T1000 (cell line): ENCODE results near the gene PSMG3.

ENCODE experiments used
- DNase-seq: peaks from one replicate; lab custom pipeline; 2025; ENCODE audit warnings: mixed read lengths; lab: John Stamatoyannopoulos, UW

The PSMG3 gene

DNA sequence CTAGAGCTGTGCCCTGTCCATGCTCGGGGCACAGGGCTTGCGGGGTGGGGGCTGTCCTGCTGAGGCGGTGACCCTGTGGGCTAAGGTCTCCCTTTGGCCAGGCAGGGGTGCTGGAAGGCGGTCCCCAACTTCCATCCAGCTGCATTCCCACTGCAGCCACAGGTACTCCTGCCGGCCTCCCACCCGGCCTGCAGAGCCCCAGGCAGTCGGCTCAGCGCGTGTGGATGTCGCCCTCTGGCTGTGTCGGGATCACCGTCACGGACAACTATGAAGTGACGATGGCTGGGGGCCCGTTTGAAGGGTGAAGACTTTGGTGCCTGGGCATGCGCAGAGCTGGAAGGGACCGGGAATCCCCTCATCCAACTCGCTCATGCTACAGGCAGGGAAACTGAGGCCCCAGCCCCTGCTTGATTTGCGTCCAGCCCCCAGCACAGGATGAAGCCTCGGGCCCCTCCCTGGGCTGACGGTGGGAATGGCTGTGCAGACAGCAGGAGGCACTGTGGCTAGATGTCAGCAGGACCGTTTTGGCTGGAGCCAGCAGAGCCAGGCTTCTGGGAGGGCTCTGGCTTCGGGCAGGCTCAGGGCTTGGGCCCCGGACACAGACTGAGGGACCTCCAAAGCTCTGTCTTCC, 11.5 kb downstream of the PSMG3 start:
- DNase-seq: no peak

DNA sequence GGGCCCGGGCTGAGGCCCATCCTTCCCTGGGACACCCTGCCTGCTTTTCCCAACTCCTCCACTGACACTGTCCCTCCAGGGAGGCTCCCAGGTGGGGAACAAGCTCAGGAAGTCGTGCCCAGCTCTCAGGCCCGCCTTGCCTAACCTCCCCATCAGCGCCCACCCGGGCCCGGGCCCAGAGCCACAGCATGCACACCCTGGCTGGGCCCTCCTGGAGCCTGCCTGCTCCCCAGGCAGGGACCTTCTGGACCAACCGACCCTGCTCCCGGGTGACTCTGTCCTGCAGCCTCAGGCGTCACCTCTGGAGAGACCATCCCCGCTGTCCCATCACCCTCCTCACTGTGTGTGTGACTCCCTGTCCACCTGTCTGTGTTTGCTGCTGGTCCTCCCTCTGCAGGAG, 12.1 kb downstream of the PSMG3 start:
- no peak for DNase-seq

DNA sequence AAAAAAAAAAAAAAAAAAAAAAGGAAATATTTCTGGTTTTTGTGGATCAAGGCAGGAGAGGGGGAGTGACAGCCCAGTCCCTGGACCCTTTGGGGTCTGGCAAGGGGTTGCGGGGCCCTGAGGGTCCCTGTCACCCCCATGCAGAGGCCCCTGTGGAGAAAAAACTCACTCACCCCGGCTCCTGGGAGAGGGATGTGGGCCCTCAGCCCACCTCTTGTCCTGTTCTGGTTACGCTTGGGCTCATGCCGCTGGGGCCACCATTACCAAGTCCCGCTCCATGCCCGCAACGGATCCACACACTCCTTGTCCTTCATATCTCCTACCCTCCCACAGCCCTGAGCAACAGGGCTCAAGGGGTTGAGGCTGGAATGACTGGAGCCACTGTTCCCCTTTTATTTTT, 12.8 kb downstream of the PSMG3 start:
- no peak for DNase-seq

DNA sequence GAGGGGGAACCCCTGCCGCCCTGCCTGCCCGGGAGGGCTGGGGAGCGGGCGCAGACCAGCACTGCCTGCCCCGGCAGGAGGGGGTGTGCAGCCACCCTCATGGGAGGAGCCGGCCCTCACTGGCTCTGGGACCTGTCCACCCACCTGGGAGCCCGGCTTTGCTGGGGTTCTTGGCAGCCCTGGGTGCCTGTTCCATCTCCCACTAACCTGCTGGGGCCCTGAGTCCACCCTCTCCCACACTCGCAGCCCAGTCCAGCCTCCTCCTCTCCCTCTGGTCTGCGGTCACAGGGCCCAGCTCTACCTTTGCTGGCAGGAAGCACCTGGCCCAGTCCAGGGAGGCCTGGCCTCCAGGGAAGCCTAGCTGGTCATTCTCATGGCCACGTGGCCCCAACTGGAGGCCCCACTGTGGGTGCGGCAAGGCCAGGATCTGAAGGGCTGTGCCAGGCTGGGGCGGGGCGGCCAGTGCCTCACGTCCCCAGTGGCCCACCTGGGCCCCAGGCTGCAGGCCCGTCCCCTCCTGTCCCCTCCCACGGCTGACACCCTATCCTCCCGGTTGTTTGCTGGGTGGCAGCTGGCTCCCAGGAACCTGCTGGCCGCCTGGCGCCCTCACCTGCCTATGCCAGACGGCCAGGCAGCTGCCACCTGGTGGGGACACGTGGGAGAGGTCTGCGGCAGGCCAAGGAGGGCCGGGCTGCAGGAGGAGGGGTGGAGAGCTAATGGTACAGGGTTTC, 13.9 kb downstream of the PSMG3 start, which contains the start of gene TMEM184A:
Gene TMEM184A, minus strand, starts transcription at position 393 of the 731 bp plus-strand sequence. CDS start 721 bp downstream, outside the sequence.
- no peak for DNase-seq

DNA sequence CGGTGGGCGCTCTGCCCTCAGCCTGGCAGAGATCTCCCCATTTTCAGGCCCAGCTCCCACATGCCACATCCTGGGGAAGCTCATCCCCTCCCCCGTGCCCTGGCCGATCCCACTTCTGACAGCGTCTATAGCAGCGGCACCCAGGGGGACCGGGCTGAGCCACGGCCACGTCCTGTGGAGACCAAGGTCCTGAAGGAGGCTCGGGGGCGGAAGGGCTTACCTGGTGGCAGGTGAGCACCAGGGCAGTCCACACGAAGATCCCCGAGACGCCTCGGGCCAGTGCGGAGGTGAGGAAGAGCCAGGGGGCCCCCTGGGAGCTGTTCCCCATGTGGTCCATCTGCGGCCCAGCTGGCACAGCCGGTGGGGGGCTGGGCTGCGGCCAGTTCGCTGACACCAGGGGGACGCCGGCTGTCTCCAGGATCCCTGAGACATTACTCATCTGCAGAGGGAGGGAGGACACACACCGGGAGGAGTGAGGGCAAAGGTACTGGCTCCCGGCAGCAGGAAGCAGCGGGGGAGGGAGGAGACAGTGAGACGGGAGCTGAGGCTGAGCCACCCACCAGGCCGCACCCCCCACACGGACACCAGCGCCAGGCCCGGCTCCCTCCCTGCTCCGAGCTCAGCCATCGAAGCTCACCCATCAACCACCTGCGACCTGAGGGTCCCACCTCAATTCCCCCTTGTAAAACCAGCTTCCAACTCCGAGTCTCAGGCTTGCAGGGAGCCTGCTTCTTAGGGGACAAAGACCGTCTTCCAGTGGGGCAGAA, 14.6 kb downstream of the PSMG3 start:
- DNase-seq: peak; percentile 75

DNA sequence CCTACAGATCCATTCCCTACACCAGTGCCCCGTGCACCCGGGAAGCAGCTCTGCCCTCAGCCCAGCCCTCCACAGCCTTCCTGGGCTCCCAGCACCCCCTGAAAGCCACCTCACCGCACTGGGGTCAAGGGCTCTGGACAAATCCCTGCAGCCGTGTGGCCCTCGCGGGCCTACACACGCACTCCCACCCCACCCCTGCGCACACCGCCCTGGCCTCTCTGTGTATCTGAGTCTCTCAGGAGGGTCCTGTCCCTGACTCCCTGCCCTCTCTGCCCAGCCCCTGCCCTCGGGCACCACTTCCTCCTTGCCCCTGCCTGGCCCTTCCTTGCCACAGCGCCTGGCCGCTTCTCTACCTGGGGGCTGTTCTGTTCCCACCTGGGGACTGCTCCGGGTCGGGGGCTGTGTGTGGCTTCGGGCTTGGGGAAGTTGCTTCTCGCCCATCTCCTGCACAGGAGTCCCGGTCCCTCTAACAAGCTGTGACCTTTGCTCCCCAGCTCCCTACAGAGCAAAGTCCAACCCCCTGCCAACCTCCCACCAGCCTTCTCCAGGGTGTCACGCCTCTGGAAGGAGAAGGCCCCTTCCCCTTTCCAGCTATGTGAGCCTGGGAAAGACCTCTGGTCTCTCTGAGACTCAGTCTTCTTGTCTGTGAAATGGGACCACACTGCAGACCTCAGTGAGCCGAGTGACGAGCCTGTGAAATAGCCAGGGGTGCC, 15.3 kb downstream of the PSMG3 start:
- no peak for DNase-seq

DNA sequence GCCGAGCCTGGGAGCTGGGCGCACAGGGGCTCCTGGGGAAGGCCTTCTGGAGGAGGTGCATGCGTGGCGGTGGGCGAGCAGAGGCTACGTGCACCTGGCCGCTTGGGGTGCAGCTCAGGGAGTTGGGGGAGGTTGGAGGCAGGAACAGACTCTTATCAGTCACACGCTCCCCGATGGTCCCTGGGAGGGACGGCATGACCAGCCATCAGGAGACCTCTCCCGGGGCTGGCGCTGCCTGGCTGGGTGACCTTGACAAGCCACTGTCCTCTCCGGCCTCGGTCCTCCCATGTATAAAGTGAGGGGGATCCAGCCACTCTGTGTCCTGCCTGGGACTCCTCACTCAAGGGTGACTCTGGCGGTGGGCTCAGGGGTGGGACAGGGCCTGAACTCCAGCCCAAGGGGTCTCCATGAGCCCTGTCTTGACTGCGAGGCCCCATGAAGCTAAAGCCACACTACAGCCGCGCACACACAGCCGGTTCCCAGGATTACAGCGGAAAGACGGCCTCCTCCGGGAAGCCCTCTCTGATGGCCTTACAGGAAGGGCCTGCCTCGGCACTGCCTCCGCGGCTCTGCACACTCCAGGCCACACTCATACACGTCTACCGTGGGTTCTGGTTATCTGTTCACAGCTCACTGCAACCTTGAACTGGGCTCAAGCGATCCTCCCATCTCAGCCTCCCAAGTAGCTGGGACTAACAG, 16.2 kb downstream of the PSMG3 start:
- DNase-seq: no peak

DNA sequence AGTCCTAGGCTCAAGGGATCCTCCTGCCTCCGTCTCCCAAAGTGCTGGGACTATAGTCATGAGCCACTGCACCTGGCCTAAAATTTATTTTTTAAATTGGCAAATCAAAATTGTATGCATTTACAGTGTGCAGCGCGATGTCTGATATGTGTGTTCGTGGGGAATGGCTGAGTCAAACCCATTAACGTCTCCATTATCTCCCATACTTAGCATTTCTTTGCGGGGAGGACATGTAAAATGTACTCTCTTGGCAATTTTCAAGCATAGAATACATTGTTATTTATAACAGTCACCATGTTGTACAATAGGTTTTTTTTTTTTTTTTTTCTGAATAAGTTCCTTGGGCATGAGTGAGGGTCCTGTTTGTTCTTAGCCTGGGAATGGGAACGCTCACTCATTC, 17.6 kb downstream of the PSMG3 start:
- DNase-seq: no peak

DNA sequence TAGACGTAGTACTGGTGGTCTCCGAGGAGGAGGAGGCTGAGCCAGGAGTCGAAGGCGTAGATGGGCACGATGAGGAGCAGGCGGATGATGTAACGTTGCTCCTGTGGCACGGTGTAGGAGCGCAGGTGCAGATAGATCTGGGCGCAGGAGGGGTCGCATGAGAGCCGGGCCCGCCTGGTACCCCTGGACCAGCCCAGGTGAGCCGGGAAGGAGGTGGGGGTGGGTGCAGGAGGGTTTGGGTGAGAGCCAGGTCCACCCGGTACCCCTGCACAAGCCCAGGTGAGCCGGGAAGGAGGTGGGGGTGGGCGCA, 19.0 kb downstream of the PSMG3 start:
- no peak for DNase-seq

DNA sequence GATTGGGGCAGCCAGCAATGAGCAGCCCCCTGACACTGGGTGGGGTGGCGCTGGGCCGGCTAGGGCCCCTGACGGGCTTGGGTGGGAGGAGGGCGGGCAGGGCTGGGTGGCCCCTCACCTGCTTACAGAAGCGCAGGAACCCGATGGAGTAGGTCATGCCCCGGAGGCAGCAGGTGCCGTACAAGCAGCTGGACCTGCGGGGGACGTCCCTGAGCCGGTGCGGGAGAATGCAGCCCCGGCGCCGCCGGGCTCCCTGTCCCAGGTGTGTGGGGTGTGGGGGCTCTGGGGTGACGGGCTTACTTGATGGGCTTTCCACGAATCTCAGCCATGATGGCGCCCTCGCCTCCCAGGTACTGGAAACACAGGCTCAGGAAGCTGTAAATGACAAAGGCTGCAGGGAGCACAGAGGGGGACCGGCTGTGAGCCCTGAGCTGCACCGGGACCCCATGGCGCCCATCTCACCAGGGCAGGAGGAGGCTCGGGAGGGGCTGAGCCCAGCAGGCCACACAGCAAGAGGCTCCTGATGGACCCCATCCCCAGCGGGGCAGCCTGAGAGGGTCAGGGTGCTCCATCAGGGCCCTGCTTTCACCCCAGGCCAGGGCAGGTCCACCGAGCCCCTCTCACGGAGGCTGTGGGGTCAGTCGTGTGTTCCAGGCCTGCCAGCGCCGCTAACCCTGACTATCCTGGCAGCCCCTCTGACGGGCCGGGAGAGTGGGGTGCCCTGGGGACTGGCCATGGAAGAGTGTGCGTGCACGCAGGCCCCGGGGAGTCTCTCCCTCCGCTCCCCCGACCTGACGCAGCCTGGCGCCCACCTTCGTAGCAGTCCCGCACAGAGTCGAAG, 19.6 kb downstream of the PSMG3 start:
- DNase-seq: no peak

DNA sequence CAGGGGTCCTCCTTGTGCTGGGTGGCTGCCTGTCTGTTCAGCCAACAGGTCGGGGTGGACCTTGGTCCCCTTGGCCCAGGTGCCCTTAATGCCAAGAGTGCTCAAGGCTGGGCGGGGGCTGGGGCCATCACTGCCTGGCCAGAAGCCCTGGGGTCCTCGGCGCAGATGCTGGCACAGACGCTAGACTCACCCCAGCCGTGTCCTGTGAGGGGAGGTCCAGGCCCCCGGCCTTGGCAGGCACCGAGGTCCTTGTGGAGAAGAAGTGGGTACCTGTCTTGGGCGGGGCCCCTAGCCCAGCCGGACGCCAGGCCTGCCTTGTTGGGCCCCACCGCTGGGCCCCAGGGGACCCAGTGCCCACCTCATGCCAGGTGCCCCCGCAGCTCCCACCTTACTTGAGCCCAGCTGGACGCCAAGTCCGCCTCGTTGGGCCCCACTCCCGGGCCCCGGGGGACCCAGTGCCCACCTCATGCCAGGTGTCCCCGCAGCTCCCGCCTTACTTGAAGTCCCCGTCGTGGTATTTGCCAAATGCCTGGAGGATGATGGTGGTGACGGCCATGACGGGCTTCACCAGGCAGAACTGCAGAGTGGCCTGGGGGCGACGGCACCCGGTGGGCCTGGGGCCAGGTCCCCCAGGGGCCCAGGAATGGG, 20.4 kb downstream of the PSMG3 start:
- DNase-seq: no peak

DNA sequence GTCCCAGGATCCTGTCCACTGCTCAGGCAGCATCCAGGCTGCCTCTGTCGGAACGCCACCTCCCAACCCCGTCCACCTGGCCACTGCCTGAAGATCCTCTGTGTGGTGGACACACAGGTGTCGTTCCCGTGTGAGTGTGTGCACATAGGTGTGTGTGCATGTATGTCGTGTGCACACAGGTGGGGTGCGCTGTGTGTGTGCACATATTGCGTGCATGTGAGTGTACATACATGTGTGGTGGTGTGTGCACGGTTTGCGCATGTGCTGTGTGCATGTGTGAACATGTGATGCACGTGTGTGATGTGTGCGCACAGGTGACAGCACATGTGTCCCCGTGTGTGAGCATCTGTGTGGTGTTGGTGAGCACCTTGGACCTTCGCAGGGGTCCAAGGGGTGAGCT, 20.9 kb downstream of the PSMG3 start:
- DNase-seq: no peak

DNA sequence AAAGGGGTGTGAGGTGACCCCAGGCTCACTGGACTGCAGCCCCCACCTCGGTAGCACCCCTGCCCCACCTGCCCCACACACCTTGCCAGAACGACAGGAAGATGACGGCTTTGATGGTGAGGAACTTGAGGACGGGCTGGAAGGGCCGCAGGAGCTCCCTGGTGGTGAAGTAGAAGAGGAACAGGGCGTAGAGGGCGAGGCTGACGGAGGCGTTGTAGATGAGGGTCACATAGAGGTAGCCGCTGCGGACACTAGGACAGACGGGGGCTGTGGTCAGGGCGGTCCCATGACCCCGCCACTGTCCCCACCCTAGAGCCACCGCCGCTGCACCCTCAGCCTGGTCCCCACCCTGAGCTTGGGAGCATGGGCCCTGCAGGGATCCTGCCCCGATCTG, 21.4 kb downstream of the PSMG3 start:
- DNase-seq: no peak

DNA sequence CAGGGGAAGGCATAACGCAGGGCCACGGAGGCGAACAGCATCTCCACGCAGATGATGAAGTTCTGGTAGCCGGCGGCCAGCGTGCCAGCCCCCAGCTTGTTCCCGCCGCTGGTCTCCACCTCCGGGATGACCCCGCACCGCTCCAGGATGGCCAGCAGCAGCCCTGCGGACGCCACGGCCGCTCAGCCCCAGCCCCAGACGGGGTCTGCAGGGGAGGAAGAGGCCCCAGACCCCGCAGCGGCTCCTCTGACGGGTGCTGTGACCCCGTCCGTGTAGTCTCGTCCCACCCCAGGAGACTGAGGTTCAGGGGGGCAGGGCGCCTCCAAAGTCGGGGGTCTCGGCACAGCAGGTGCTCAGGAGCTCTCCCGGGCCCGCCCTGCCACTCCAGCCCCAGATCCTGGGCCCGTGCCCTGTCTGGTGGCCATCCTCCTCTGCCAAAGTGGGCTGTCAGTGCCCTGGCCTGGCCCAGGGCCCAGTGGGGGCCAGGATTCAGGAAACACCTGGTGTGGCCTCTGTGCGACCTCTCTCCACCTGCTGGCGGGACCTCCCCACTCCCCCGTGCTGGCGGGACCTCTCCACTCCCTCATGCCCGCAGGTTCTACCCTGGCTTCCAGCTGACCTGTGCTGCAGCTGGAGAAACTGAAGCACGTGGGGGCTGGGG, 21.9 kb downstream of the PSMG3 start:
- no peak for DNase-seq

DNA sequence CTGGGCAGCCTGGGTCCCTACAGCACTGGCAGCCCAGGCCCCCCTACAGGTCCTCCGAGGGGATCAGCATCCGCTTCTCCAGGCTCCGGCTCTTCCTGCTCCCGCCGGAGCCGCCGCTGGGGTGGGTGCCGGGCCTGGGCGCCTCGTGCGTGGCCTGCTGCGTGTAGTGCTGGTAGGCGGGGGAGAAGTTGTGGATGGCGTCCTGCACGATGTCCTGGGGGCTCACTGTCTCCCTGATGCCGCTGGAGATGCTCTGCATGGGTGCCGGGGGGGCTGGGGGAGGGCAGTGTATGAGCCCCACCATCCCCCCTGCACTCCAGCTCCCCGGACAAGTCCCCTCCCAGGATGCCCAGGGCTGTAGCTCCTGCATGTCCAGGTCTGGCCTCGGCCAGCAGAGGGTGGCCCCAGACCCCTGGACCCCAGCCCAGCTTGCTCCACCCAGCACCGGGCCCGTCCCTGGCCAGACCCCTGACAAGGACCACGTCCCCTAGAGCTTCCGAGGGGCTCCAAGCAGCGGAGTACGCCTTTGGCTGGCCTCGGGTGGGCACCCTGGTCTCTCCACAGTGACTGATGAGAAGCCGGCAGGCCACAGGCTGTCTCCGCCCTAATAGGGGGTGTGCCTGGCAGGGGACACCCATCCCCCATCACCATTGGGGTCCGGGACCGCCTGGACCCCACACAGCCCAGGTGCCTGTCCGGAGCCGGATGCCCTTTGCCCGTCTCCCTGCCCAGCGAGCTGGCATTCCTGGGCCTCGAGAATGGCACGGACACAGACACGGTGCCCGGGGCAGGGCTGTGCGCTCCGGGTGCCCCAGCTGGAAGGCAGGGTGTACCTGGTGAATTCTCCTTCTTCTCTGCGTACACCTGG, 22.7 kb downstream of the PSMG3 start:
- no peak for DNase-seq

DNA sequence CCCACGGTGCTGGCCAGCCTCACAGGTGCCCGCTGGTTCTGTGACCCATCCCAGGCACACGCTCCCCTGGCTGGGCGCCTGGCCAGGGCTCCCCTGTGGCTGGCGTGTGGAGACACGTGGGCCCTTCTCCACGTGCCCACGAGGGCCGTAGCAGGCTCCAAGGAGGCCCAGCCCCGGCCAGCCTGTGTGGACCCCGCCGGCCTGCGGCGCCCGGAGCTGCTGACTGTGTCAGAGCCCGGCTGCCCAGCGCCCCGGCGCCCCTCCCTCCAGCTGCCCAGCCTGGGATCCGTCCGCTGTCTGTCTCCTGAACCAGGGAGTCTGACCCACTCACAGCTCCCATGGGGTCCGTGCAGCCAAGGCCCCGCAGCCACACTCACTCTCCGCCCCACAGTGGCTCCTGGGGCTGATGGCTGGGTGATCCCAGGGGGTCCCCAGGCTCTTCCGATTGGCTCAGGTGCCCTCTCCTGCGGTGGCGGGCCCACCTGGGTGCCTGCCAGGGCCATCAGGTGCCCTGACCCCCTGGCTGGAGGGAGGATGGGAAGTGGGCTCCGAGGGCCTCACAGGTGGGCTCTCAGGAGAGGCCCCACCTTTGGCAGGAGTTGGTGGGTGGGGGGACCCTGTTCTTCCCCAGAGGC, 23.4 kb downstream of the PSMG3 start:
- DNase-seq: no peak

DNA sequence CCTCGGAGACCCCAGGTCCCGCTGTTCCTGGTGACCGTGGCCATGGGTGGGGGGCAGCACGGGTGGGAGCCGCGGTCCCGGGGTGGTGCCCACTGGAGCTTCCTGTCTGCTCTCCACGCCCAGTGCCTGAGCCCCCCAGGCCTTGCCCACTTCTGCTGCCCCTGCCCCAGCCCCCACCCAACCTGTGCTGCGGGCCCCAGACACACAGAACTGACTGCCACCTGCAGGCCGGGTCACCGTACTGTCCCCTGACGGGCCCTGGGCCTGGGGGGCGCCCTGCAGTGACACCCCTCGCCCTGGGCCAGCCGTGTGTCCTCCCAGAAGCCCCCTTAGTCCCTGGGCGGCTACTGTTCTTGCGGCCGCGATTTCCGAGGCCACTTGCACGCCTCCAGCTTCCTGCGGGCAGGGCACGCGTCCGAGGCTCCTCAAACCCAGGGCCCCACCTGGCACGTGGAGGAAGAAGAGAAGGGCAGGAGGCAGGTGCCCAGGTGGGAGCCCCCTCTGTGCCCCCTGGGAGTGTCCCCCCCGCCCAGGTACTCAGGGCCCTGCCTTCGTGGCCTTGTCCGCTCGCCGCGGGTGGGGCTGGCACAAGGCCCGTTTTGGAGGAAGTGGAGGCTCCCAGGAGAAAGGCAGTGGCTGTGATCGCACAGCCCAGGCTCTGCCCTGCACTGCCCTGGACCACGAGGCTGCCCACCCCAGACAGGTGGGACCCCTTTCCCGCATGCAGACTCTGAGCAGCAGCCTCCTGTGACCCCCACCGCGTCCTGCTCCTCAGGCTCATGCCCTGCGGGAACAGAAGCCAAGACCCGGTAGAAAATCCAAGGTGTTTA, 24.2 kb downstream of the PSMG3 start:
- DNase-seq: no peak
